HG02885 (cell line): ENCODE results near the gene LRRC34.

ENCODE experiments used
- ATAC-seq: cut with Tn5 transposase; IDR thresholded peaks from one replicate; pipeline ENCODE4 v1.9.1; 2021; ENCODE audit warnings: mild to moderate bottlenecking; ENCODE audit not compliant: unreplicated experiment, poor library complexity

Gene LRRC34

DNA sequence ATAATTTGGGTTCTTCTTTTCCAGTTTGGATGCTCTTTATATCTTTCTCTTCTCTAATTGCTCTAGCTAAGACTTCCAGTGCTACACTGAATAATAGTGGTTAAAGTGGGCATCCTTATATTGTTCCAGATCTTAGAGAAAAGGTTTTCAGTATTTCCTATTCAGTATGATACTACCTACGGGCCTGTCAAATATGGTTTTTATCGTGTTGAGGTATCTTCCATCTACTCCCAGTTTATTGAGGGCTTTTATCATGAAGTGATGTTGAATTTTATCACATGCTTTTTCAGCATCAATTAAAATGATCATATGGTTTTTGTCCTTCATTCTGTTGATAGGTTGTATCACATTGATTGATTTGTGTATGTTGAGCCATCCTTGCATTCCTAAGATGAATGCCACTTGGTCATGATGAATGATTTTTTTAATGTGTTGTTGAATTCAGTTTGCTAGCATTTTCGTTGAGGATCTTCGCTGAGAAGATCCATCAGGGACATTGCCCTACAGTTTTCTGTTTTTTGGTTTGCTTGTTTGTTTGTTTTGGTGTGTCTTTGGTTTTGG, 3.0 kb upstream of the LRRC34 start:
- no peak for ATAC-seq

DNA sequence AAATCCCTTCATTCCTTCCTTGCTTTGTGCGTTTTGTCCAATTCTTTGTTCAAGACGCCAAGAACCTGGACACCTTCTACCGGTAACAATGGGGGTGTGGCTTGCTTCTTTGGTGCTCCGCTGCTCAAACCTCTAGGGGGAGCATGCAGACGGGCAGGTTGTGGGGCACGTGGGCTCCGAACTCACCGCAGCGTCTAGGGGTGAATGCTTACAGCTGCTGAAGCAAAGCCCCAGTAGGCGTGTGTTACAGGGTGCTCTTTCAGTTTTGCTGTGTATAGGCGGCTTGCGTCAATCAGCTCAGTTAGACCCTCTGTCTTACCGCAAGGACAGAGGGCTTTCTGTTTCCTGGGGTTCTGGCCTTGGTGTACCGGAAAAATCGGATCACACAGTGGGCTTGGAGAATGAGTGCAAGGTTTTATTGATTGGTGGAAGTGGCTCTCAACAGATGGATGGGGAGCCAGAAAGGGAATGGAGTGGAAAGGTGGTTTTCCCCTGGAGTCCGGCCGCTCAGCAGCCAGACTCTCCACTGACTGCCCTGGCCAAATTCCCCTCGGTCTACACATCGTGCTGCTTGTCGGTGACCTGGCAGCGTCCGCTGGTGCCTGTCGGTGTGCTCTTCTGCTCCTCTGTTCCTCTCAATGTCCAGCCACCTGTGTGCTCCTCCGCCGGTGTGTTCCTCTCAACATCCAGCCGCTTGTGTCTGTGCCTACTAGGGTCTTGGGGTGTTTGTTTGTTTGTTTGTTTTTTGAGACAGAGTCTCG, 1.2 kb upstream of the LRRC34 start:
- peak; percentile 86 for ATAC-seq

- no peak for ATAC-seq
These were observed 574 bp upstream of the LRRC34 start for GRCh38 chr3:169813278-169813677.

- ATAC-seq: peak; percentile 4
These were observed 923 bp downstream of the LRRC34 start for GRCh38 chr3:169811631-169812331.

DNA sequence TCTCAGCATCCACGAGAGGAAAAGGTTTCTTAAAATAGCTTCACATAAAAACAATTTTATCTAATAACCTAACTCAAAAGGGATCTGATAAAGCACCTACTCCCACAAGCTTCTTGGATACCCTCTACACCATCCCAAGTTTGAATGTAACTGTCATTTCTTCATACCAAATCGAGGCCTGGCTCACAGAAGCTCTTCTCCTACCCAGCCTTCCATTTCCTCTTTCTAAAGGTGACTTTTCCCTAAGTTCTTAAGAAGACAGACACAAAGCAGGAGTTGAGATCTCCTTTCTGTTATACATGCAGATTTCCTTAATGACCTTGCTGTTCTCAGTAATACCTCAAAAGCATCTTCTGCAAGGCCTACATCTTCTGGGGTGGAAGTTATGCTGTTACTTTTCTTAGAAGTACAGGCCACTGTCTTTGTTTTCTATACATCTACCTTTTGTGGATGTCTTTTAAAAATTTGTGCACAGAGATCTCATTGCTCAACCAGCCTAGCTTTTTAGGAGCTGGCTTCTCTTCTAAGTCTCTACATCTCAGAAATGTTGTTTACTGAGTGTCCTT, 3.4 kb downstream of the LRRC34 start:
- no peak for ATAC-seq

DNA sequence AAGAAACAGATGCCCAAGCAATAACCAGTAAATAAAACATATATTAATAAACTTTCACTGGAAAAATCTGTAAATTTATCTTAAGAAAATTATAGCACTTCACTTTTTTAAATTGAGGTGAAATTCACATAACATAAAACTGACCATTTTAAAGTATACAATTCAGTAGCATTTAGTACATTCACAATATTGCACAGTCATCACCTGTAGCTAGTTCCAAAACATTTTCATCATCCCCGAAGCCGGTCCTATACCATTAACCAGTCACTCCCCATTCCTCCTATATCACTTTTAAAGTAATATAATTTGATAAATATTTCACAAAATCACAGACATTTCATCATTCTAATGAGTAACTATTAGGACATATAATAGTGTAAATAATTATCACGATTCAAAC, 8.0 kb downstream of the LRRC34 start:
- ATAC-seq: no peak

GRCh38 chr3:169792359-169792758, 20.3 kb downstream of the LRRC34 start:
- ATAC-seq: no peak

DNA sequence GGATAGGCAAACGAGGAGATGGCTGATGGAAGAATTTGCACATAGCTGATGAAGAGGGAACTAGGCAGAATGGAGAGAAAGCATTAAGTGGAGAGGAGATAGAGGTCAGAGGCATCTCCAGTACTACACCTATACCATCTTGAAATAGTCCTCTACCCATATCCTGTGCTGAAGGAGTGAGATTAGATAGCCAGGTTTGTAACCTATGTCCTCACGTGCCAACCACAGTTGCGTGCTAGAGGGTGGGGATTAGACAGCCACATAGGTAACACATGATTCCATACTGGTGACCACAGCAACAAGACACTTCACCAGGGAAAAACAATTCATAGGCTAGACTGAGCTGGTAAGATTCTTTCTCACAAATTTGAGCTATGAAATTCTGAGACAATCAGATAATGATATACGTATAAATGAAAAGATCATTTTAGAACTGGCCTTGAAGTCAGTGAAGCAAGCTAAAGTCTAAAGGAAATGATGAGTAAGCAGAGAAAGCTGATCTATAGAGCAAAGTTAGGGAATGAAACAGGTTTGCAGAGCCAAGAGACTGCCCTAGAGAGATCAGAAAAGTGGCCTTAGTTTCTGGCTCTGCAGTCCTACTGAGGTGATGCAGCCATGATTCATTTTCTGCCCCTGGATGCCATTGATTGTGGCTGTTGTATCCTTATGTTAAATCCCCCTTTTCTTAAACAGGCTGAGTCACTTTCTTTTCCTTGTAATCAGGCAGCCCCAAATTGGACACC, 21.8 kb downstream of the LRRC34 start:
- no peak for ATAC-seq

GRCh38 chr3:169790219-169790618, 22.5 kb downstream of the LRRC34 start:
- no peak for ATAC-seq

DNA sequence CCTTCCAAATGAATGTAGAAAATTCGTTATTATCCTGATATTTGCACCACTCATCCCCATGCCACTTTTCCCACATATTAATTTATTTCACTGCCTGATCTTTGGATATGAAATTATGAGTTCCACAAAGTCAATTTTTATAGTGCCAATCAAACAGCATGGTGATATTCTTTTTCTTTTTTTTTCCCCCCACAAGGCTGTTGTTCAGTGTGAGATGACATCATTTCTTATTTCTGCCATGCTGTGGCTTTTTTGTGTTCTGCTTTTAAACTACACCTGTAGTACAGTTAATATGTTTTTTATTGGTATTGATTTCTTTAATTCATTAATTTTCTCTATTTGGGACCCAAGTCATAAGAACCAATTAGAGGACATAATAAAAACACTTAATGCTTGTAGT, 24.9 kb downstream of the LRRC34 start:
- no peak for ATAC-seq

DNA sequence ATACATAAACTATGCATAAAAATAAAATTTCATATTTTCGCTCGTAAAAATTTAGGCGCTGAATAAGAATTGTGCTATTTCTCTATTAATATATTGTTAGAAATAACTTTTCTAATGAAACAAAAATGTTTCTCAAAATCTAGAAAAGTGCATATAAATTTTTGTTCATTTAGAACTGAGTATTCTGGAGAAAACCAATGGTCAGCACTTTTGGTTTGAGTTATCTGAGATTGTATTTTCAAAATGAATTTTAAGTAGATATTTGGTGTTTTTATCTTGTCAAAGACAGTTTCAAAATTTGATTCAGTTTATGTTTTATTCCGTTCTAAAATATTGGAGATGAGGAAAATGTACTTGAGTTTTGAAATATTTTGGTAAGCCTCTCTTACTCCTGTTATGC, 25.6 kb downstream of the LRRC34 start:
- no peak for ATAC-seq

GRCh38 chr3:169781209-169781855, 31.4 kb downstream of the LRRC34 start:
- no peak for ATAC-seq

DNA sequence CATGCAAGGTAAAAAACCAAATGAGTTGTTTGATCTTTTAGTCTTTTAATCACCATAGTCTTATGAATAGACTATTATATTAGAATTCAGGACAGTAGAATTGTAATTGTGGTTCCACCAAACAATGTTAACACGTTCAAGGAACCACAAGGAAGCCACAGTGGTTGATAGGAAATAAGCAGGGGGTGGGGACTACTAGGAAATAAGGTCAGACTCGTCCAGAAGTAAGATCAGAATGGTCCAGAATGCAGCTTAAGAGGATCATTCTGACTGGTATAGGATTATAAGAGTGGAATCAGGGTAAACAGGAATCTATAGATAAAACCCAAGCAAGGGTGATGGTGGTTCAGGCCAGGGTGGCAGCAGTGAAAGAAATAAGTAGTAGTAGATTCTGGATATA, 32.0 kb downstream of the LRRC34 start:
- no peak for ATAC-seq

GRCh38 chr3:169777822-169778221, 34.9 kb downstream of the LRRC34 start:
- ATAC-seq: no peak

DNA sequence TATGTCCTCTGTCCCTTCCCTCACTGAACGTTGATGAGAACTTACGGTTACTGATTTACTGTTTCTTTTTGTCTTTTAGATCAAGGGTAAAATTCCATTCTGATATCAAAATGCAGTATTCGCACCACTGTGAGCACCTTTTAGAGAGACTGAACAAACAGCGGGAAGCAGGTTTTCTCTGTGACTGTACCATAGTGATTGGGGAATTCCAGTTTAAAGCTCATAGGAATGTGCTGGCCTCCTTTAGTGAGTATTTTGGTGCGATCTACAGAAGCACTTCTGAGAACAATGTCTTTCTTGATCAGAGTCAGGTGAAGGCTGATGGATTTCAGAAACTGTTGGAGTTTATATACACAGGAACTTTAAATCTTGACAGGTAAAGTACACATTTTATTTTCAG, 38.5 kb downstream of the LRRC34 start:
- ATAC-seq: no peak

GRCh38 chr3:169772897-169773816, 39.5 kb downstream of the LRRC34 start, which contains the start of gene MYNN:
Gene MYNN (plus strand): TSS chr3:169773396. CDS start chr3:169774296, 900 bp downstream.
- peak; percentile 85 for ATAC-seq

DNA sequence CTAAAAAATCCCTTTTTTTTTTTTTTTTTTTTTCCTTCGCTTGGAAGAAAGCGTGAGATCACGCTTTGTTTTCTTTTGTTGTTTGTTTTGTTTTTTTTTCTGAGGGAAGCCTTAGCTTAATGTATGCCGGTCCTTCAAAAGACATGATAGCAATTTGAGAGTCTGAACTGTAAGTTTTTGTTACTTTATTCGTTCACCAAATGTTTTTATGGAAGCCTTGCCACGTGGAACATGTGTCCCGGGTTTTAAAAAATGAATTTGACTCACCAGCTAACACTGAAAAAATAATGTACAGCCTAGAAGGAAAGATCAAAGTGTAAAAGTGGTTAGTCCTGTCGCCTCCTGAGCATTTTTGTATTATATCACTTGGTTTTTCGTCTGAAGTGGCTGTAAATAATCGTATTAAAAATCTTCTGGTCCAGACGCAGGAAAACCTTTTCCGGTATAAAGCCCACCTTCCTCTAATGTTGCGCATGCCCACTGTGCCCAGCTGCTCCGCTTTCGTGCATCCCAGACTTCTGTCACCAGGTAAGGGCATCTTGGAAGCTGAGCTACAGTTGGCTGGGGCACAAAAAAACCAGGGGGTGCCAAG, 40.3 kb downstream of the LRRC34 start:
- peak; percentile 18 for ATAC-seq

- ATAC-seq: peak; percentile 14
These were observed 41.0 kb downstream of the LRRC34 start for GRCh38 chr3:169771497-169772304.
